MM.1S (cell line): Measurements from ENCODE around the gene RSPO3.

Source experiments
- DNase-seq: peaks from one replicate; pipeline ENCODE4 v3.0.0-alpha.2; 2015
- H2AFZ ChIP-seq: fragments of 300-600 bp; sonication (generic); 2 replicates; pipeline ENCODE4 v1.6.0; 2016; ENCODE audit warnings: antibody characterized with exemption, low read length
- H3F3A ChIP-seq: fragments of 300-600 bp; sonication (generic); 2 replicates; pipeline ENCODE4 v1.6.1; 2016; ENCODE audit warnings: mild to moderate bottlenecking, antibody characterized with exemption, low read length, moderate library complexity, mixed read lengths; ENCODE audit not compliant: insufficient read depth
- H3K27ac ChIP-seq: fragments of 300-600 bp; sonication (generic); 2 replicates; pipeline ENCODE4 v1.5.1; 2016; ENCODE audit warnings: mild to moderate bottlenecking, low read length
- H3K27me3 ChIP-seq: fragments of 300-600 bp; sonication (generic); replicated peaks from 2 replicates; pipeline ENCODE4 v1.6.0; 2016; ENCODE audit warnings: low read length; ENCODE audit not compliant: insufficient read depth
- H3K36me3 ChIP-seq: fragments of 300-600 bp; sonication (generic); replicated peaks from 2 replicates; pipeline ENCODE4 v1.6.1; 2016; ENCODE audit warnings: mild to moderate bottlenecking, low read length, mixed read lengths; ENCODE audit not compliant: insufficient read depth
- H3K4me1 ChIP-seq: fragments of 300-600 bp; sonication (generic); 2 replicates; pipeline ENCODE4 v1.6.1; 2016; ENCODE audit warnings: low read length, mixed read lengths
- H3K4me2 ChIP-seq: fragments of 300-600 bp; sonication (generic); 2 replicates; pipeline ENCODE4 v1.6.0; 2016; ENCODE audit warnings: low read depth, low read length
- H3K4me3 ChIP-seq: fragments of 300-600 bp; sonication (generic); 2 replicates; pipeline ENCODE4 v1.5.1; 2016; ENCODE audit warnings: low read length, mixed read lengths
- H3K79me2 ChIP-seq: fragments of 300-600 bp; sonication (generic); 2 replicates; pipeline ENCODE4 v1.6.1; 2016; ENCODE audit warnings: mixed run types, low read length, mixed read lengths
- H3K9ac ChIP-seq: fragments of 300-600 bp; sonication (generic); 2 replicates; pipeline ENCODE4 v1.6.1; 2016; ENCODE audit warnings: low read length, mixed read lengths
- H3K9me2 ChIP-seq: fragments of 300-600 bp; sonication (generic); replicated peaks from 2 replicates; pipeline ENCODE4 v1.6.1; 2016; ENCODE audit warnings: mild to moderate bottlenecking, low read length, mixed read lengths; ENCODE audit not compliant: insufficient read depth
- H3K9me3 ChIP-seq: fragments of 300-600 bp; sonication (generic); replicated peaks from 2 replicates; pipeline ENCODE4 v1.6.1; 2016; ENCODE audit warnings: mild to moderate bottlenecking, low read length, mixed read lengths; ENCODE audit not compliant: insufficient read depth
- H4K20me1 ChIP-seq: fragments of 300-600 bp; sonication (generic); 2 replicates; pipeline ENCODE4 v1.6.1; 2016; ENCODE audit warnings: mild to moderate bottlenecking, low read length, moderate library complexity, mixed read lengths; ENCODE audit not compliant: insufficient read depth
- CTCF ChIP-seq: fragments of 300-600 bp; sonication (generic); IDR thresholded peaks from 2 replicates; pipeline ENCODE4 v1.5.1; 2016; ENCODE audit warnings: antibody characterized with exemption, low read length, mixed read lengths
- EZH2 ChIP-seq: fragments of 300-600 bp; sonication (generic); optimal IDR thresholded peaks from 2 replicates; pipeline ENCODE3; 2017; ENCODE audit warnings: low read depth, mild to moderate bottlenecking, antibody characterized with exemption, low read length, mixed read lengths
- EZH2phosphoT487 ChIP-seq: fragments of 300-600 bp; sonication (generic); IDR thresholded peaks from 2 replicates; pipeline ENCODE4 v1.6.1; 2018; ENCODE audit warnings: antibody characterized with exemption, low read length

The RSPO3 gene

GRCh38 chr6:127195833-127196232 is 77.4 kb downstream of the RSPO3 start:
- no peak for DNase-seq
- H3K27ac ChIP-seq = no peak overlapping the region
- H4K20me1 ChIP-seq = no peaks in the 10 kb centered on the region
- H3K27me3 ChIP-seq = no peaks in the 10 kb centered on the region
- TF ChIP-seq EZH2 (no peak), EZH2phosphoT487 (no peak), CTCF (no peak)
- no peaks in the 10 kb centered on the region for H3F3A ChIP-seq
- no peak overlapping the region for H3K4me3 ChIP-seq
- no peak overlapping the region for H2AFZ ChIP-seq
- H3K9me2 ChIP-seq = no peaks in the 10 kb centered on the region
- H3K4me2 ChIP-seq = no peak overlapping the region
- H3K4me1 ChIP-seq = no peaks in the 10 kb centered on the region
- no peaks in the 10 kb centered on the region for H3K79me2 ChIP-seq
- H3K9me3 ChIP-seq = no peaks in the 10 kb centered on the region
- no peaks in the 10 kb centered on the region for H3K36me3 ChIP-seq
- no peak overlapping the region for H3K9ac ChIP-seq

GRCh38 chr6:127198549-127198948 is 80.1 kb downstream of the RSPO3 start:
- Histone ChIP-seq H3K4me3 (no peak overlapping the region), H4K20me1 (no peaks in the 10 kb centered on the region), H3K4me2 (no peak overlapping the region), H3K9me2 (no peaks in the 10 kb centered on the region), H3K9ac (no peak overlapping the region), H2AFZ (no peak overlapping the region), H3K27ac (no peak overlapping the region), H3K9me3 (no peaks in the 10 kb centered on the region), H3K36me3 (no peaks in the 10 kb centered on the region), H3F3A (no peaks in the 10 kb centered on the region), H3K4me1 (no peaks in the 10 kb centered on the region), H3K27me3 (no peaks in the 10 kb centered on the region), H3K79me2 (no peaks in the 10 kb centered on the region)
- TF ChIP-seq EZH2 = no peak
- no peak for TF ChIP-seq CTCF
- TF ChIP-seq EZH2phosphoT487 = no peak
- DNase-seq = no peak

GRCh38 chr6:127199470-127199869 is 81.0 kb downstream of the RSPO3 start:
- Histone ChIP-seq H3F3A (no peaks in the 10 kb centered on the region), H3K27ac (no peak overlapping the region), H3K4me1 (no peaks in the 10 kb centered on the region), H3K9ac (no peak overlapping the region), H3K4me3 (no peak overlapping the region), H3K9me3 (no peaks in the 10 kb centered on the region), H3K4me2 (no peak overlapping the region), H3K27me3 (no peaks in the 10 kb centered on the region), H3K9me2 (no peaks in the 10 kb centered on the region), H3K79me2 (no peaks in the 10 kb centered on the region), H4K20me1 (no peaks in the 10 kb centered on the region), H2AFZ (no peak overlapping the region), H3K36me3 (no peaks in the 10 kb centered on the region)
- TF ChIP-seq EZH2 (no peak), CTCF (no peak), EZH2phosphoT487 (no peak)
- DNase-seq = no peak

- no peak overlapping the region for H3K4me2 ChIP-seq
- H3F3A ChIP-seq = no peaks in the 10 kb centered on the region
- no peaks in the 10 kb centered on the region for H3K9me3 ChIP-seq
- H3K79me2 ChIP-seq = no peaks in the 10 kb centered on the region
- no peak for DNase-seq
- no peaks in the 10 kb centered on the region for H3K27me3 ChIP-seq
- no peak overlapping the region for H3K9ac ChIP-seq
- H2AFZ ChIP-seq = no peak overlapping the region
- H3K9me2 ChIP-seq = no peaks in the 10 kb centered on the region
- TF ChIP-seq EZH2phosphoT487 = no peak
- TF ChIP-seq CTCF = no peak
- TF ChIP-seq EZH2 = no peak
- no peaks in the 10 kb centered on the region for H4K20me1 ChIP-seq
- H3K4me1 ChIP-seq = no peaks in the 10 kb centered on the region
- no peak overlapping the region for H3K4me3 ChIP-seq
- H3K36me3 ChIP-seq = no peaks in the 10 kb centered on the region
- H3K27ac ChIP-seq = no peak overlapping the region
These were observed 81.6 kb downstream of the RSPO3 start for GRCh38 chr6:127200114-127200513.
